Spleen (tissue), 11 donors: Measurements from ENCODE around the gene FAM181B. TPM values are rescaled to one million over a fixed set of nuclear protein-coding genes. Genes with fewer than 3 reads are reported as not detected.
A peak's percentile ranks its signal among the peaks of the same experiment; 100 is the strongest.

Source experiments
- DNase-seq: peaks from one replicate; pipeline ENCODE4 v3.0.0-alpha.2; 2020
- H3K27ac ChIP-seq, 8 donors: fragments of 200-600 bp; sonication (generic) in 7 of 8; 1 replicate in 4 of 8; 2 replicates in 4 of 8; pipeline versions ENCODE4 v1.5.0 to v1.8.0; 2016 to 2021; ENCODE audit warnings: inconsistent platforms in 4 of 8, mild to moderate bottlenecking in 4 of 8, moderate library complexity in 1 of 8
- H3K27me3 ChIP-seq, 7 donors: fragments of 200-600 bp; sonication (generic) in 6 of 7; replicated peaks in 1 of 7; 1 replicate in 4 of 7; 2 replicates in 3 of 7; pipeline versions ENCODE4 v1.5.0 to v1.8.0; 2016 to 2021; ENCODE audit warnings: inconsistent platforms in 3 of 7, mild to moderate bottlenecking in 1 of 7
- H3K36me3 ChIP-seq, 6 donors: fragments of 200-600 bp; sonication (generic) in 5 of 6; 1 replicate in 4 of 6; 2 replicates in 2 of 6; pipeline versions ENCODE4 v1.5.0 to v1.8.0; 2016 to 2021; ENCODE audit warnings: inconsistent platforms in 2 of 6
- H3K4me1 ChIP-seq, 6 donors: fragments of 200-600 bp; sonication (generic) in 5 of 6; 1 replicate in 3 of 6; 2 replicates in 3 of 6; pipeline versions ENCODE4 v1.5.0 to v1.8.0; 2016 to 2021; ENCODE audit warnings: inconsistent platforms in 3 of 6
- H3K4me3 ChIP-seq, 8 donors: fragments of 200-600 bp; sonication (generic) in 7 of 8; 1 replicate in 4 of 8; 2 replicates in 4 of 8; pipeline versions ENCODE4 v1.5.0 to v1.8.0; 2016 to 2021; ENCODE audit warnings: inconsistent platforms in 4 of 8, mild to moderate bottlenecking in 4 of 8, moderate library complexity in 2 of 8
- H3K9me3 ChIP-seq, 8 donors: fragments of 200-600 bp; sonication (generic) in 7 of 8; 1 replicate in 4 of 8; 2 replicates in 4 of 8; pipeline versions ENCODE4 v1.5.0 to v1.8.0; 2016 to 2021; ENCODE audit warnings: inconsistent platforms in 4 of 8
- CTCF ChIP-seq, 11 experiments: fragments of 200-600 bp in 7 of 11; fragments of 450-650 bp in 4 of 11; sonication (generic) in 4 of 11; IDR thresholded peaks in 8 of 11; conservative IDR thresholded peaks in 3 of 11; 1 replicate in 7 of 11; 2 replicates in 4 of 11; pipeline versions ENCODE4 v1.4.0 to v1.8.0; 2016 to 2021; ENCODE audit warnings: antibody characterized with exemption in 11 of 11, inconsistent platforms in 4 of 11, mild to moderate bottlenecking in 1 of 11
- POLR2A ChIP-seq, 3 donors: fragments of 450-650 bp; IDR thresholded peaks; one replicate each; pipeline ENCODE4 v1.5.1; 2017; ENCODE audit warnings: antibody characterized with exemption in 3 of 3, mild to moderate bottlenecking in 1 of 3
- POLR2AphosphoS5 ChIP-seq, 3 donors: sonication (generic); formaldehyde crosslinking; IDR thresholded peaks; one replicate each; pipeline ENCODE4 v1.5.1; 2017; ENCODE audit warnings: antibody characterized with exemption in 3 of 3
- WGBS, 5 donors: extraction: QIAGEN DNeasy Blood & Tissue Kit in 3 of 5; methylation state at CpG; one replicate each; pipeline versions ENCODE4 v1.1.5 to v1.1.7; 2013 to 2018; 5-methylcytosine and 5-hydroxymethylcytosine counted together
- intact Hi-C: fragments of 100-400 bp; cut with DNase I; formaldehyde crosslinking; loops from one replicate; pipeline ENCODE4 v1.15.0; 2023; ENCODE audit warnings: low total_unique reads
- polyA plus RNA-seq, 3 donors: library from polyadenylated mRNA; stranded (reverse); fragments of 200-250 nt; gene quantifications; one replicate each; pipeline ENCODE4 v1.2.1, GENCODE V29; 2013
- total RNA-seq, 7 donors: library from RNA; depleted of rRNA in 3 of 7; stranded (reverse); fragments of >200 nt in 3 of 7; fragmentation: NEBNext Ultra II Directional in 4 of 7; extraction: Animal tissue kit (Norgen Biotek cat#: 25700) in 4 of 7; gene quantifications; one replicate each; pipeline versions ENCODE4 v1.1.0 to v1.2.1, GENCODE V29; 2016 to 2021
- donor health status: healthy with polysubstance abuse.
- donor health status: DM: no; HTN: no; CAD: no; lungs with moderate emphysema.
- donor health status: DM: no; HTN: no; CAD: no.
- donor health status: Bipolar disorder and iron deficiency.
- donor health status: healthy.
- donor health status: DM: no; HTN: no; CAD: no.
- donor health status: DM: yes; HTN: yes; CAD: no.

FAM181B gene
- total and polyA plus RNA-seq, 10 donors, result 0.07 to 0.22 (median 0.09) TPM; not detected in 5

- TF ChIP-seq CTCF (IDR thresholded peaks at IDR 0.05 in 8 of 11, conservative IDR thresholded peaks at IDR 0.05 in 3 of 11), result no peak
- TF ChIP-seq POLR2A (IDR thresholded peaks at IDR 0.05), result no peak
- no peak for TF ChIP-seq POLR2AphosphoS5 (IDR thresholded peaks at IDR 0.05)
- WGBS, 5 donors, result 59 to 74% (median 65%) methylated on average over 2 of the region's 2 CpGs
- no peak overlapping the region for H3K4me3 ChIP-seq
- peaks cover 0 to 24% (median 0%) of the 10 kb centered on the region in 7 donors for H3K27me3 ChIP-seq
- DNase-seq, result no peak
- H3K9me3 ChIP-seq, result peaks cover 0 to 10% (median 8%) of the 10 kb centered on the region in 8 donors
- no peaks in the 10 kb centered on the region for H3K36me3 ChIP-seq
- no peaks in the 10 kb centered on the region for H3K4me1 ChIP-seq
- intact Hi-C loops, result no loop called here
- no peak overlapping the region for H3K27ac ChIP-seq
These were observed 47.5 kb downstream of the FAM181B start for GRCh38 chr11:82686211-82686610.

GRCh38 chr11:82683029-82683428 is 50.6 kb downstream of the FAM181B start:
- Histone ChIP-seq H3K36me3 (no peaks in the 10 kb centered on the region), H3K27me3 (peaks cover 0 to 24% (median 0%) of the 10 kb centered on the region in 7 donors), H3K9me3 (peaks cover 0 to 15% (median 10%) of the 10 kb centered on the region in 8 donors), H3K4me1 (no peaks in the 10 kb centered on the region), H3K4me3 (no peak overlapping the region), H3K27ac (no peak overlapping the region)
- WGBS, 5 donors, result 78 to 89% (median 85%) methylated on average over 5 of the region's 5 CpGs
- no peak for DNase-seq
- TF ChIP-seq POLR2A (IDR thresholded peaks at IDR 0.05) (no peak), CTCF (IDR thresholded peaks at IDR 0.05 in 8 of 11, conservative IDR thresholded peaks at IDR 0.05 in 3 of 11) (no peak), POLR2AphosphoS5 (IDR thresholded peaks at IDR 0.05) (no peak)
- intact Hi-C loops, result no loop called here

- WGBS, 5 donors, result 20 to 26% (median 26%) methylated on average over 6 of the region's 6 CpGs
- intact Hi-C loops, result no loop called here
These were observed 51.5 kb downstream of the FAM181B start for GRCh38 chr11:82682003-82682751.

More at GRCh38 chr11:82682003-82682751, 51.5 kb downstream of the FAM181B start:
- Histone ChIP-seq H3K4me3 (no peak overlapping the region), H3K27me3 (peaks cover 0 to 24% (median 0%) of the 10 kb centered on the region in 7 donors), H3K36me3 (no peaks in the 10 kb centered on the region), H3K4me1 (no peaks in the 10 kb centered on the region), H3K9me3 (peaks cover 0 to 15% (median 10%) of the 10 kb centered on the region in 8 donors), H3K27ac (no peak overlapping the region)
- no peak for DNase-seq
- peak; percentile 13 to 68 (median 49) for TF ChIP-seq CTCF (IDR thresholded peaks at IDR 0.05 in 8 of 11, conservative IDR thresholded peaks at IDR 0.05 in 3 of 11)
- TF ChIP-seq POLR2AphosphoS5 (IDR thresholded peaks at IDR 0.05), result no peak
